Forelimb muscle (tissue), 1 donor: ENCODE measurements around the gene CAMK2D. TPM values are rescaled to one million over a fixed set of nuclear protein-coding genes. Genes with fewer than 3 reads are reported as not detected.

ENCODE experiments used
- DNase-seq: peaks from one replicate; pipeline ENCODE4 v3.0.0-alpha.2; 2013; ENCODE audit warnings: low read depth
- polyA plus RNA-seq: library from polyadenylated mRNA; unstranded; fragments of 120-200 nt; gene quantifications from one replicate; pipeline ENCODE4 v1.2.1, GENCODE V29; 2013; ENCODE audit not compliant: insufficient read length

Gene CAMK2D
- polyA plus RNA-seq, 1 donor: 172 TPM

GRCh38 chr4:113639326-113639725 is 122.2 kb downstream of the CAMK2D start:
- DNase-seq: no peak

DNA sequence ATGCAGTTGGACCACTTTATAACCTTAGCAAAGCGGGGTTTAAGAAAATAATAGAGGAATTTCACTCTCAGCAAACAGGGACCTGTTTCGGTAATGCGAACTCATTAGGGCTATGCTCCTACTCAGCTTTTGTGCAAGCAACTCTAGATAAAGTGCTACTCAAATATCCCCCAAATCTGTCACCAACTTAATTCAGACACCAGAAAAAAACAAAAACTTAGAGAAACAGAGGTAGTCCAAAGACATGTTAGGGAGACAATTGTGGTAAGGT is 123.0 kb downstream of the CAMK2D start:
- no peak for DNase-seq

DNA sequence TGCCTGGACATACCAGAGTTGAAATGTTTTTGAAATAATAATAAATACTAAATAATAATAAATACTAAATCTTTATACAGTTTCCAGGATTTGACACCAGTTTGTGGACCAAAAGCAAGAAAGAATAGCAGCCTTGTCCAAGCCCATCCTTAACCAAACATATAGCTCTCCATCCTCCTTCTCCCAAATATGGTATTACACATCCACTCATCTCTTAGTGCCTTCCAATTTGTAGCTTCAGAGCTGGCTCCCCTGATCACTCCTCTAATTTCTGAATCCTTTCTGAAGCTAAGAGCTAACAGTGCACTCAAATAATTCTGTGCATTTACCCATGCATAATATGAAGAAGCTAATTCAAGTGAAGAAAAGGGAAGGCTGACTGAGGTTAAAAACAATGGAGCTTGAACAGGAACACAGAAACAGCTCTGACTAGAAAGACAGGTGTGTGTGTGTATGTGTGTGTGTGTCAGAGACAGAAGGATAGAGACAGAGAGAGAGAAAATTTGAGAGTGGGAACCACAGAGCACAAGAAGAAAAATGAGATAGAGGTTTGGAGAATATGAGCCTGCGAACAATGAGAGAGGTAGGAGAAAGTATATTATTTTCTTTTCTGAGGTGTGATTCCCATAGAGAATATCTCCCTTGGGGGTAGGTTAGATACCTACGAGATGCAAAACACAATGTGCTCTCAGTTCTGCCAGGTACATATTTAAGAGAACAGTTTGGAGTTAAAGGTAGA is 123.5 kb downstream of the CAMK2D start:
- DNase-seq: no peak

GRCh38 chr4:113637363-113637762 is 124.2 kb downstream of the CAMK2D start:
- no peak for DNase-seq

DNA sequence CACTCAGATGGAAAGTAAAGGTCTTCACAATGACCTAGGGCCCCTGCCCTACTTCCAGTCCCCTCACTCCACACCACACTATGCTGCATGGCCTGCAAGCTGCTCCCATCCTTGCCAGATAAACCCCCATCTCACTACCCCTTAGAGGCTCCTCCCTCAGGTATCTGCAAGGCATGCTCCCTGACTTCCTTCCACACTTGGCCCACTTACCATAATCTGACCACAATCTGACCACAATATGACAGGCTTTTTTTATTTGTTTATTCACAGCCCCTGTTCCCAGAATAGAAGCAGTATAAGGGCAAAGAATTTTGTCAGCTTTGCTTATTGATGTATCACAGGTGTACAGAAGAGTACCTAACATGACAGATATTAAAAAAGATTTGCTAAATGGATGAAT is 124.7 kb downstream of the CAMK2D start:
- no peak for DNase-seq

DNA sequence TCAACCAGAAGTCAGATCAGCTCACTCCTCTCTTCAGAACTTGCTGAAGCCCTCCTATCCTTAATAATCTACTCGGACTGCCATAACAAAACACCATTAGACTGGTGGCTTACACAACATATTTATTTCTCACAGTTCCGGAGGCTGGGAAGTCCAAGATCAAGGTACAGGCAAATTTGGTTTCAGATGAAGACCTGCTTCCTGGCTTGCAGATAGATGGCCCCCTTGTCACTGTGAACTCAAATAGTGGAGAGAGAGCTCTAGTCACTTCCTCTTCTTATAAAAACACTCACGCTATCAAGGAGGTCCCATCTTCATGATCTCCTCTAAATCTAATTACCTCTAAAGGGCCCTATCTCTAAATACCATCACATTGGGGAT is 125.1 kb downstream of the CAMK2D start:
- DNase-seq: no peak

DNA sequence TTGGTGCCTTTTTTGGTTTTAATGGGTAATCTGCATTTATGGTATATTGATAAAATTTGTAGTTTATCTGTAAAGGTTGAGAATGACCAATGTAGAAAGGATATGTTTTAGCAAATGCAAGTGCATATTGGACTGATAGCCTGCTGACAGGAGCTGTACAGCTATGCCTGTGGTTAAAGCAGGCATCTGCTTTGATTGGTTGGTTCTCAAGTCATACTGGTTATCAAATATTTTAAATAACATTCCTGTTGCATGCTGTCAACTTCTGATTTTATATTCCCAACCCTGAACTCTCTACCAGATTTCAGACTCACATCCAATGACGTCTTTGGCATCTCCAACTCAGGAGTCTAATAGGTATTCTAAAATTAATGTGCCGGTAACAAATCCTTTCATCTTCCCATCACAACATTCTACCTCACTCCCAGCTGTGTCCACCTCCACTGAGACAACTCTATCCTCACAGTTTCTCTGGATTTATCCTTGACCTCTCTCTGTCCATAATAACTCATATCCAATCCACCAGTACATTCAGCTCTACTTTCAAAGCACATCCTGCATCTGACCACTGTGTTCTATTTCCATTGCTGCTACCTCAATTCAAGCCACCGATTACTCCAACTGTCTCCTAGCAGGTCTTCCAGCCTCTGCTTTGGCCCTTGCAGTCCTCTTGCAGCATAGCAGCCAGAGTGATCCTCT is 125.7 kb downstream of the CAMK2D start:
- no peak for DNase-seq

DNA sequence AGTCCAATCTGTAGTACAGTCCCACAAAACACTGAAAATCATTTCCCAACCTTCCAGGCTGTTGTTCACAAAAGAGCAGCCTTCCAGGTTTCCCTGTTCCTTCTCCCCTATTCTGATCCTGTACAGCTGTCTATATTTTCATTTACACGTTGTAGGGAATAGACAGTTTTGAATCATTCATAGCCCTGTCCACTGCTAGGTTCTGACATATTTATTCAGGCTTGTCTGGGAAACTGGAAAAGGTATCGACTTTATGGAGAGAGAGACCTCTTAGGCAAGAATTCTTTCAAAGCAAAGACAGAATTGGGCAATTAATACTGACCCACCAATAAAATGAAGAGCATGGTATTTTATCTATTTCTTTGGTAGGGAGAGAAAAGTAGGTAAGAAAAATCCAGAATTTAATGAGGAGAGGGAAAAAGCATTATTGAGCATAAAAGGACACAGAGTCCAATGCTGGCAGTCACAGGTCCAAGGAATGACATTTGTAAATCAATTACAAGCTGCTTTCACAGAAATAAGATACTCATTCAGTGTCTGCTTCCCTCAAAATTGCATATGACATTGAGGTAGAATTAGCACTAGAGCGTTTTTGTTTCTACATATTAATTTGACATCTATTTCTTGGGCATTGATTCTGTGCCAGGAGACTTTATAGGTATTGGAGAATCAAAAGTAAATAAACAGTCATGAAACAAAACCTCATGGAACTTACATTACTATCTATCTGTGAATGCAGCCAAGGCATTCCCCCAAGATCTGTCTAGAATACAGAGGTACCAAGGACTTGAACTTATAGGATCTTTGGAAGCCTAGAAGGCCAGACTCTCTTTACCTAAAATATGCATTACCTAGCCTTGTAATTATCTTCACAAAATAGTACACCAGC is 127.2 kb downstream of the CAMK2D start:
- DNase-seq: no peak

DNA sequence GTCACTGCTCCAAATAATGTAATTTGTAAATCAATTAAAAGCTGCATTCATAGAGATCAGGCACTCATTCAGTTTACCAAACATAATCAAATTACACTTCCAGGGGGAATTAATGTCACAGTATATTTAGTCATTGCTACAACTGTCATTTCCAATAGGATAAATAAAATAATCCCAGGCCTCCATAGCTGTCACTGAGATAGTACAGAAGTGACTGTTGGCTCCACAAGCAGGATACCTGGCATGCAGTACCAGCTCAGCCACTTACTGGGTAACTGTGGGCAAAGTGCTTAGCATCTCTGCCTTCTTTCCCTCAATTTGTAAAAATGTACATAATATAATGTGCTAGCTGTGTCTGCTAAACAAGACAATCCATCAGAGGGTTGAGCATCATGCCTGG is 128.1 kb downstream of the CAMK2D start:
- no peak for DNase-seq

- no peak for DNase-seq
Observed at GRCh38 chr4:113628711-113629110, 132.8 kb downstream of the CAMK2D start.

- DNase-seq: no peak
Observed at GRCh38 chr4:113627321-113627720, 134.2 kb downstream of the CAMK2D start.

GRCh38 chr4:113625902-113626301 is 135.6 kb downstream of the CAMK2D start:
- no peak for DNase-seq

DNA sequence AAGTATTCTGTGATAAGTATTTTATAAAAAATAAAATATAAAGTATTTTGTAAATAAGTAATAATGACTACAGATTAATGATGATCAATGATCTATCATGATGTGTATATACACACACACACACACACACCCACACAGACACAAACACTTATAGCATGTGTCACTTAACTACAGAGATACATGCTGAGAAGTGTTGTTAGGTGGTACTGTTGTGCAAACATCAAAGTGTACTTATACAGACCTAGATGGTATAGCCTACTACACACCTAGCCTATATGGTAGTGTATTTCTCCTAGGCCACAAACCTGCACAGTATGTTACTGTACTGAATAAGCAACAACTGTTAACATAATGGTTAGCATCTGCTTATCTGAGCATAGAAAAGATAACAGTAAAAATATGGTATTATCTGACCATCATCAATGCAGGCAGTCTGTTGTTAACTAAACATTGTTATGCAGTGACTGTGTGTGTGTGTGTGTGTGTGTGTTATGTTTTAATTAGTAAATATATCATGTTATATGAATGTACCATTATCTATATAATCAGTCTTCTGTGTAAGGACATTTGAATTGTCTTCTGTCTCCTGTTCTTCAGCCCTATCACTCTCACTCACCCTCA is 138.2 kb downstream of the CAMK2D start:
- no peak for DNase-seq

DNA sequence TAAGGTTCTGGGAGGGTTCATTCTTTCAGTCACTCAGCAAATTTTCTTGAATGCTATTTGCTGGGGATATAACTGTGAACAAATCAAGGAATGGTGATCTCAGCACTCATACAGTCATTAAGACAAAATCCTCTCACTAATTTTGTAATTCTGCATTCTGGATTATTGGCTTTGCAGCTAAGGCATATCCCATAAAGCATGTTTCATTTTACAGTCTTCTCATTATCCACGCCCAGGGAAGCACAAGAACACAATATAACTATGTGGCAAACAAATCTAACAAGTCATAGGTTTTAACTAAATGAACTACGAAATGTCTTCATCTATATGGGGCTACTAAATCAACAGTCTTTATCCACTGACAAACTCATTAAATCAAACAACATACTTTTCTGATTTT is 139.9 kb downstream of the CAMK2D start:
- DNase-seq: no peak

- no peak for DNase-seq
Observed at GRCh38 chr4:113620032-113620431, 141.5 kb downstream of the CAMK2D start.

DNA sequence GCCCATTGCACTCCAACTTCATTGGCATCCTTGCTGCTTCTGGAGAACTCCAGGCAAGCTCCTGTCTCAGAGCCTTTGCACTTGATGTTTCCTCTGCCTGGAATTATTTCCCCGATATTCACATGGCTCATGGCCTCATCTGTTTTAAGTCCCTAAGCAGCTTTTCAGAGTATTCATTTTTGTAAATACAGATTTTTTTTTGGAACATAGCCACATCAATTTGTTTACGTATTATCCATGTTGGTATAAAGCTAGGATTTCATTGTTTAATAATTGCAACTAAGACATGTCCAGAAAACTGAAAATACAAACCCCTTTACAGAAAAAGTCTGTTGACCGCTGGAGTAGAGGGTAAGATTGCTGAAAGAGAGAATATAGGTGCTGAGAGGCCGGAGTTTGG is 142.0 kb downstream of the CAMK2D start:
- DNase-seq: no peak

GRCh38 chr4:113618205-113618604 is 143.3 kb downstream of the CAMK2D start:
- peak; percentile 53 for DNase-seq

- no peak for DNase-seq
Observed at GRCh38 chr4:113617195-113617594, 144.3 kb downstream of the CAMK2D start.

- no peak for DNase-seq
Observed at GRCh38 chr4:113616443-113616842, 145.1 kb downstream of the CAMK2D start.

- no peak for DNase-seq
Observed at GRCh38 chr4:113614414-113614813, 147.1 kb downstream of the CAMK2D start.

DNA sequence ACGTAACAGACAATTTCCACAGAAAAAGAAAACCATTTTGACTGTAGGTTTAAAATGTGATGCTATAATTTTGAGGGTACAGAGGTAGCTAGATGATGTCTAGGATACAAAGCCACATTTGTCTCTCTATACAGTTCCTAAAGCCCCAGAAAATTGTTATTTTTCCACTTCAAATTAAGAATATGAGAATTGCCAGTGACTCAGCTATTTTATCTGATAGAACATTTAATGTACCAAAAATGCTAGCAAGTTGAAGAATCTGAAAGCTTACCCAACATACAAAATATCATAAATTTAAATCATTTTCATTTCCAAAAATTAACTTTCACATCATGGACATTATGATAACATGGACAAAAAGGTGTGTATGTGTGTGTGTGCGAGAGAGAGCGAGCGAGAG is 148.0 kb downstream of the CAMK2D start:
- no peak for DNase-seq

DNA sequence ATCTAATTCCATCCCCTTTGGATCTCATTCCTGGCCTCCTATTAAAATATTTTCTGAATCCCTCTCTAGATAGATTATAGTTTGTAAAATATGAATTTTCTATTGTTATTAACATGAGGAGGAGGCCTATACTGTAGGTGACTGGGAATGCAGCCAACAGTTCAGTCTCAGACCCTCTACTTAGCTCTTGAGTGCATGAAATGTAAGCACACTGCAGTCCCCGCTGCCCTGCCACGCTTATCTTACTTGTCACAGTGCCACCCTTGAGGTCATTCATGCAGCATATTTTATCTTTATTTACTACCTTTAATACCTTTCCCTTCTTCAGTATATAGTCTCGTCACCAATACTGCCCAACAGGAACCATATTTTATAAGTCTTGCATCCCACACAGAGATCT is 151.0 kb downstream of the CAMK2D start:
- DNase-seq: no peak
